ENCODE measurements around the gene DENND4A. TPM values are rescaled to one million over a fixed set of nuclear protein-coding genes. Genes with fewer than 3 reads are reported as not detected.

DENND4A gene
- total and polyA plus RNA-seq, 2 of the 4 experiments (the other 2 are of a cell fraction), result 4.1 to 17.7 TPM

GRCh38 chr15:65676123-65676522 is 116.0 kb downstream of the DENND4A start:
- intact Hi-C loops (cut with micrococcal nuclease), result no loop called here
- H3K14ac ChIP-seq (replicated peaks; ENCODE audit: low read depth, low read length), result no peak overlapping the region
- no peak overlapping the region for H4K5ac ChIP-seq (ENCODE audit: low read depth, low read length)
- no TSS peak for BruUV-seq (replicated peaks)
- no peak overlapping the region for H3K4ac ChIP-seq (ENCODE audit: low read depth, low read length)
- H2BK15ac ChIP-seq (ENCODE audit: low read depth, low read length), result no peak overlapping the region
- no peak overlapping the region for H2BK120ac ChIP-seq (ENCODE audit: low read depth, low read length)
- no peak overlapping the region for H3K23ac ChIP-seq (ENCODE audit: low read depth, low read length)
- H3K56ac ChIP-seq (ENCODE audit: extremely low read depth, insufficient read depth, low read length), result no peak overlapping the region
- peak overlapping the region; percentile 18; the same call in 1 of the 2 replicates for H2BK20ac ChIP-seq (ENCODE audit: low read depth, low read length)
- no peak overlapping the region for H3K4me3 ChIP-seq (ENCODE audit: insufficient read depth, low read depth, low read length)
- H3K9me1 ChIP-seq (ENCODE audit: insufficient read depth, low read length), result no peaks in the 10 kb centered on the region
- no peak overlapping the region for H2AFZ ChIP-seq (replicated peaks; ENCODE audit: low read length, poor library complexity)
- no peak overlapping the region for H2BK5ac ChIP-seq (ENCODE audit: low read depth, low read length, poor library complexity, severe bottlenecking)
- peaks cover 11% of the 10 kb centered on the region; the same call in 1 of the 2 replicates for H3K36me3 ChIP-seq (ENCODE audit: control insufficient read depth, insufficient read depth, low read length)
- H3K9me3 ChIP-seq (ENCODE audit: control insufficient read depth, insufficient read depth, low read length), result no peaks in the 10 kb centered on the region
- ChIA-PET POLR2A (ENCODE audit: unreplicated experiment) (no interaction called here), CTCF (interaction anchor here (0.7 kb wide), 1 partner anchor 157 kb away, joined by 3 read pairs; no protein-coding TSS in a partner anchor)
- no peak overlapping the region for H3K9ac ChIP-seq (ENCODE audit: low read depth, low read length)
- TF ChIP-seq RCOR1 (IDR thresholded peaks at IDR 0.05; ENCODE audit: insufficient replicate concordance, low read length) (no peak), MXI1 (IDR thresholded peaks at IDR 0.05; ENCODE audit: borderline replicate concordance, low read depth, low read length) (no peak), FOS (IDR thresholded peaks at IDR 0.05; ENCODE audit: low read depth, low read length) (no peak), ELK1 (IDR thresholded peaks at IDR 0.05; ENCODE audit: borderline replicate concordance, low read depth, low read length) (no peak), CEBPB (IDR thresholded peaks at IDR 0.05; ENCODE audit: low read depth, low read length) (no peak), CTCF (conservative IDR thresholded peaks at IDR 0.05; ENCODE audit: low read depth, low read length) (no peak), POLR2A (IDR thresholded peaks at IDR 0.05; ENCODE audit: low read depth, low read length) (no peak)
- WGBS, 2 experiments (ENCODE audit: extremely low coverage in 2 of 2, insufficient read length in 1 of 2), result no CpG with 5 or more reads among the region's 2 CpGs
- H4K20me1 ChIP-seq (ENCODE audit: insufficient read depth, low read length), result no peaks in the 10 kb centered on the region
- no peak overlapping the region for H3K4me2 ChIP-seq (ENCODE audit: low read depth, low read length)
- no peak overlapping the region for H2AK9ac ChIP-seq (replicated peaks; ENCODE audit: low read depth, low read length, poor library complexity)
- in situ Hi-C loops (cut with MboI; ENCODE audit: low sequenced_read_pairs), result no loop called here
- no peak overlapping the region for H3K18ac ChIP-seq (ENCODE audit: low read depth, low read length)
- dilution Hi-C loops (cut with HindIII; ENCODE audit: low sequenced_read_pairs, unreplicated experiment), result no loop called here
- H3K4me1 ChIP-seq (ENCODE audit: control insufficient read depth, insufficient read depth, low read length), result no peaks in the 10 kb centered on the region
- no peaks in the 10 kb centered on the region for H3K27me3 ChIP-seq (ENCODE audit: control insufficient read depth, insufficient read depth, low read length)
- no peak overlapping the region for H4K8ac ChIP-seq (ENCODE audit: low read depth in 2 of 2, low read length in 2 of 2)
- no peak overlapping the region for H2AK5ac ChIP-seq (ENCODE audit: low read depth, low read length)
- no peak overlapping the region for H3K27ac ChIP-seq (ENCODE audit: insufficient read depth, low read length)
- ATAC-seq (ENCODE audit: low read depth), result no peak
- H3K79me1 ChIP-seq (ENCODE audit: low read depth in 1 of 2, low read length in 2 of 2), result no peaks in the 10 kb centered on the region
- H4K91ac ChIP-seq (ENCODE audit: insufficient read depth, low read depth, low read length), result no peak overlapping the region
- no peak for DNase-seq
